ENCODE results near the gene EIF3A. TPM values are rescaled to one million over a fixed set of nuclear protein-coding genes. Genes with fewer than 3 reads are reported as not detected.
"Not testable (repeated sequence)": the region's sequence is repeated elsewhere in the genome, so short reads cannot be mapped to it uniquely, and the experiment has no call there.

EIF3A gene
- total and polyA plus RNA-seq, 2 donors = 41.2 to 67.8 TPM

DNA sequence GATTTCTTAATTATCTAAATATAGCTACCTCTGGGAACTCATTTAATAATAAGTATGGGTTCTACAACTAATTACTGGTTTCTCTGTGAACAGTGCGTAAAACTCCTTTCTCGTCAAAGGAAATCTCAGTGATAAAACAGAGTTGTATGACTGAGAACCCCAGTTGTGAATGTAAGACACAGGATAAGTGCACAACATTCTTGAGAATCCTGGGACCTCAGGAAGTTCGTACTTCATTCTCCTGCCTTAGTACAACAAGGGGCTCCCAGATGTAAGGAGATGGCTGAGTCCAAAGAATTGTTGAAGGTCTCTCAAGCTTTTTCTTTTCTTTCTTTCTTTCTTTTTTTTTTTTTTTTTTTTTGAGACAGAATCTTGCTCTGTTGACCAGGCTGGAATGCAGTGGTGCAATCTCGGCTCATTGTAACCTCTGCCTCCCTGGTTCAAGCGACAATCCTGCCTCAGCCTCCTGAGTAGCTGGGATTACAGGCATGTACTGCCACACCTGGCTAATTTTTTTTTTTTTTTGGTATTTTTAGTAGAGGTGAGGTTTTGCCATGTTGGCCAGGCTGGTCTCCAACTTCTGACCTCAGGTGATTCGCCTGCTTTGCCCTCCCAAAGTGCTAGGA, 35.8 kb upstream of the EIF3A start:
- no peaks in the 10 kb centered on the region for H3K9me3 ChIP-seq (ENCODE audit: control insufficient read depth in 2 of 2, insufficient read depth in 1 of 2, low read length in 1 of 2)
- peaks cover 0 to 2% of the 10 kb centered on the region in 2 donors for H3K4me1 ChIP-seq (ENCODE audit: control insufficient read depth in 2 of 2, insufficient read depth in 2 of 2, low read length in 2 of 2)
- WGBS = over 99% methylated on average over 6 of the region's 6 CpGs
- H3K4me3 ChIP-seq (ENCODE audit: low read length in 2 of 2) = no peak overlapping the region
- DNase-seq (ENCODE audit: low read depth in 6 of 9, low spot score in 9 of 9) = no peak
- no peaks in the 10 kb centered on the region for H3K27me3 ChIP-seq (ENCODE audit: control insufficient read depth in 2 of 2, insufficient read depth in 1 of 2, low read length in 1 of 2)
- no peak overlapping the region for H3K27ac ChIP-seq (ENCODE audit: low read depth in 1 of 2, low read length in 1 of 2)
- H3K36me3 ChIP-seq (ENCODE audit: control insufficient read depth in 2 of 2, insufficient read depth in 2 of 2, low read length in 1 of 2) = peaks cover 36 to 71% of the 10 kb centered on the region in 2 donors

GRCh38 chr10:119115926-119116325, 35.3 kb upstream of the EIF3A start:
- Histone ChIP-seq H3K4me1 (ENCODE audit: control insufficient read depth in 2 of 2, insufficient read depth in 2 of 2, low read length in 2 of 2) (peaks cover 0 to 2% of the 10 kb centered on the region in 2 donors), H3K36me3 (ENCODE audit: control insufficient read depth in 2 of 2, insufficient read depth in 2 of 2, low read length in 1 of 2) (peaks cover 35 to 65% of the 10 kb centered on the region in 2 donors), H3K9me3 (ENCODE audit: control insufficient read depth in 2 of 2, insufficient read depth in 1 of 2, low read length in 1 of 2) (no peaks in the 10 kb centered on the region), H3K4me3 (ENCODE audit: low read length in 2 of 2) (no peak overlapping the region), H3K27ac (ENCODE audit: low read depth in 1 of 2, low read length in 1 of 2) (peak overlapping the region in 1 of 2 donors; percentile 18), H3K27me3 (ENCODE audit: control insufficient read depth in 2 of 2, insufficient read depth in 1 of 2, low read length in 1 of 2) (no peaks in the 10 kb centered on the region)
- DNase-seq (ENCODE audit: low read depth in 6 of 9, low spot score in 9 of 9) = no peak
- WGBS = 95% methylated on average over 9 of the region's 9 CpGs

- no peak for DNase-seq (ENCODE audit: low read depth in 6 of 9, low spot score in 9 of 9)
- no peak overlapping the region for H3K4me3 ChIP-seq (ENCODE audit: low read length in 2 of 2)
- peaks cover 0 to 2% of the 10 kb centered on the region in 2 donors for H3K4me1 ChIP-seq (ENCODE audit: control insufficient read depth in 2 of 2, insufficient read depth in 2 of 2, low read length in 2 of 2)
- no peak overlapping the region for H3K27ac ChIP-seq (ENCODE audit: low read depth in 1 of 2, low read length in 1 of 2)
- H3K36me3 ChIP-seq (ENCODE audit: control insufficient read depth in 2 of 2, insufficient read depth in 2 of 2, low read length in 1 of 2) = peaks cover 28 to 70% of the 10 kb centered on the region in 2 donors
- H3K9me3 ChIP-seq (ENCODE audit: control insufficient read depth in 2 of 2, insufficient read depth in 1 of 2, low read length in 1 of 2) = no peaks in the 10 kb centered on the region
- no peaks in the 10 kb centered on the region for H3K27me3 ChIP-seq (ENCODE audit: control insufficient read depth in 2 of 2, insufficient read depth in 1 of 2, low read length in 1 of 2)
- WGBS = 70% methylated on average over 11 of the region's 11 CpGs
Measured at GRCh38 chr10:119113751-119114732, 33.4 kb upstream of the EIF3A start.

DNA sequence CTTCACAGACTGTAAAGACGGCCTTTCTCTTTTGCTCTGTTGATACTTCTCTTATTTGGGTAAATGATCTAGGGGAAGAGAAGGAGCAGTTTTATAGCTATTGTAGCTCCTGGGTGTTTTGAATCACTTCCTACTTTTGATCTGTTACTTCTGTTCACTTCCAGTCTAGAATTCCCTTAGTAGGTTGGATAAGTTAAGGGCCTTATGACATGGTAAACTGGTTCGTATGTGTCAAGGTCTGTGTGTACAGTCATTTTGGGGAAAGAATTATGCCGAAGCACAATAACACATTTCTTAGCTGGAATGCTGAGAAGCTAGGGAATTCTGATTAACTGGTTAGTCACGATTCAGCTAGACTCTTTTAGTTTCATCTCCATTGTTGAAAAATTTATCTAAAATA, 31.4 kb upstream of the EIF3A start:
- no peak for DNase-seq (ENCODE audit: low read depth in 6 of 9, low spot score in 9 of 9)
- Histone ChIP-seq H3K27ac (ENCODE audit: low read depth in 1 of 2, low read length in 1 of 2) (no peak overlapping the region), H3K4me3 (ENCODE audit: low read length in 2 of 2) (no peak overlapping the region), H3K9me3 (ENCODE audit: control insufficient read depth in 2 of 2, insufficient read depth in 1 of 2, low read length in 1 of 2) (no peaks in the 10 kb centered on the region), H3K4me1 (ENCODE audit: control insufficient read depth in 2 of 2, insufficient read depth in 2 of 2, low read length in 2 of 2) (peaks cover 0 to 2% of the 10 kb centered on the region in 2 donors), H3K36me3 (ENCODE audit: control insufficient read depth in 2 of 2, insufficient read depth in 2 of 2, low read length in 1 of 2) (peaks cover 29 to 65% of the 10 kb centered on the region in 2 donors), H3K27me3 (ENCODE audit: control insufficient read depth in 2 of 2, insufficient read depth in 1 of 2, low read length in 1 of 2) (no peaks in the 10 kb centered on the region)
- 94% methylated on average over 4 of the region's 4 CpGs for WGBS

DNA sequence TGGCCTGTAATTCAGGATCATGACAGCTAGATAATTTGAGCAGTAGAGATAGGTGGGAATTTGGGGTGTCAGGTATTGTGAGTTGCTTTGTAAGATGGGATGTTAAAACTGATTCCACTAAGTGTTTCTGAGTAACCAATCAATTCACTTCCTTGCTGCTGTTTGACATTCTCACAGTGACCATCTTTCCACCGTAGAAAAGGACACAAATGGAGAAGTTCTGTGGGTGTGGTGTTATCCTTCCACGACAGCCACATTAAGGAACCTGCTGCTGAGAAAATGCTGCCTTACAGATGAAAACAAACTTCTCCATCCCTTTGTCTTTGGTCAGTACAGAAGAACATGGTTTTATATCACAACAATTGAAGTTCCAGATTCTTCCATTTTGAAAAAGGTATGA, 27.2 kb upstream of the EIF3A start:
- not testable (repeated sequence) for H3K4me3 ChIP-seq (ENCODE audit: low read length in 2 of 2); H3K4me1 ChIP-seq (ENCODE audit: control insufficient read depth in 2 of 2, insufficient read depth in 2 of 2, low read length in 2 of 2); H3K9me3 ChIP-seq (ENCODE audit: control insufficient read depth in 2 of 2, insufficient read depth in 1 of 2, low read length in 1 of 2); DNase-seq (ENCODE audit: low read depth in 6 of 9, low spot score in 9 of 9); H3K27ac ChIP-seq (ENCODE audit: low read depth in 1 of 2, low read length in 1 of 2); H3K27me3 ChIP-seq (ENCODE audit: control insufficient read depth in 2 of 2, insufficient read depth in 1 of 2, low read length in 1 of 2)
- H3K36me3 ChIP-seq (ENCODE audit: control insufficient read depth in 2 of 2, insufficient read depth in 2 of 2, low read length in 1 of 2) = peaks cover 10 to 37% of the 10 kb centered on the region in 2 donors
- 83% methylated on average over 2 of the region's 2 CpGs for WGBS

DNA sequence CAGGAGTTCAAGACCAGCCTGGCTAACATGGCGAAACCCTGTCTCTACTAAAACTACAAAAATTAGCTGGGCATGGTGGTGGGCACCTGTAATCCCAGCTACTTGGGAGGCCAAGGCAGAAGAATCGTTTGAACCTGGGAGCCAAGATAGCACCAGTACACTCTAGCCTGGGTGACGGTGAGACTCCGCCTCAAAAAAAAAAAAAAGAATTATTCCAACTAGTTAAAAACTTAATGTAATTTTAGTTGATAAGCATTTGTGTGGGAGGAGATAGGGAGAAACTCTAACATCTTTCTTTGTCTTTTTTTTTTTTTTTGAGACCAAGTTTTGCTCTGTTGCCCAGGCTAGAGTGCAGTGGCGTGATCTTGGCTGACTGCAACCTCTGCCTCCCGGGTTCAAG, 26.5 kb upstream of the EIF3A start:
- WGBS = 97% methylated on average over 6 of the region's 6 CpGs
- H3K4me1 ChIP-seq (ENCODE audit: control insufficient read depth in 2 of 2, insufficient read depth in 2 of 2, low read length in 2 of 2) = peaks cover 7 to 11% of the 10 kb centered on the region in 2 donors

GRCh38 chr10:119105899-119106298, 25.3 kb upstream of the EIF3A start:
- not testable (repeated sequence) for H3K9me3 ChIP-seq (ENCODE audit: control insufficient read depth in 2 of 2, insufficient read depth in 1 of 2, low read length in 1 of 2); H3K27me3 ChIP-seq (ENCODE audit: control insufficient read depth in 2 of 2, insufficient read depth in 1 of 2, low read length in 1 of 2); H3K4me3 ChIP-seq (ENCODE audit: low read length in 2 of 2); DNase-seq (ENCODE audit: low read depth in 6 of 9, low spot score in 9 of 9); H3K27ac ChIP-seq (ENCODE audit: low read depth in 1 of 2, low read length in 1 of 2)
- 98% methylated on average over 7 of the region's 7 CpGs for WGBS
- peaks cover 5 to 25% of the 10 kb centered on the region in 2 donors for H3K36me3 ChIP-seq (ENCODE audit: control insufficient read depth in 2 of 2, insufficient read depth in 2 of 2, low read length in 1 of 2)
- peaks cover 7 to 11% of the 10 kb centered on the region in 2 donors for H3K4me1 ChIP-seq (ENCODE audit: control insufficient read depth in 2 of 2, insufficient read depth in 2 of 2, low read length in 2 of 2)

More for the DNA sequence above, 26.5 kb upstream of the EIF3A start:
- DNase-seq (ENCODE audit: low read depth in 6 of 9, low spot score in 9 of 9); H3K9me3 ChIP-seq (ENCODE audit: control insufficient read depth in 2 of 2, insufficient read depth in 1 of 2, low read length in 1 of 2); H3K27ac ChIP-seq (ENCODE audit: low read depth in 1 of 2, low read length in 1 of 2); H3K27me3 ChIP-seq (ENCODE audit: control insufficient read depth in 2 of 2, insufficient read depth in 1 of 2, low read length in 1 of 2); H3K4me3 ChIP-seq (ENCODE audit: low read length in 2 of 2): not testable (repeated sequence)
- peaks cover 5 to 30% of the 10 kb centered on the region in 2 donors for H3K36me3 ChIP-seq (ENCODE audit: control insufficient read depth in 2 of 2, insufficient read depth in 2 of 2, low read length in 1 of 2)

GRCh38 chr10:119105155-119105554, 24.5 kb upstream of the EIF3A start:
- Histone ChIP-seq H3K4me1 (ENCODE audit: control insufficient read depth in 2 of 2, insufficient read depth in 2 of 2, low read length in 2 of 2) (peaks cover 7 to 11% of the 10 kb centered on the region in 2 donors), H3K9me3 (ENCODE audit: control insufficient read depth in 2 of 2, insufficient read depth in 1 of 2, low read length in 1 of 2) (no peaks in the 10 kb centered on the region), H3K27me3 (ENCODE audit: control insufficient read depth in 2 of 2, insufficient read depth in 1 of 2, low read length in 1 of 2) (no peaks in the 10 kb centered on the region), H3K36me3 (ENCODE audit: control insufficient read depth in 2 of 2, insufficient read depth in 2 of 2, low read length in 1 of 2) (peaks cover 5 to 20% of the 10 kb centered on the region in 2 donors), H3K27ac (ENCODE audit: low read depth in 1 of 2, low read length in 1 of 2) (no peak overlapping the region), H3K4me3 (ENCODE audit: low read length in 2 of 2) (peak overlapping the region; percentile 61 to 87)
- 95% methylated on average over 12 of the region's 12 CpGs for WGBS
- no peak for DNase-seq (ENCODE audit: low read depth in 6 of 9, low spot score in 9 of 9)

DNA sequence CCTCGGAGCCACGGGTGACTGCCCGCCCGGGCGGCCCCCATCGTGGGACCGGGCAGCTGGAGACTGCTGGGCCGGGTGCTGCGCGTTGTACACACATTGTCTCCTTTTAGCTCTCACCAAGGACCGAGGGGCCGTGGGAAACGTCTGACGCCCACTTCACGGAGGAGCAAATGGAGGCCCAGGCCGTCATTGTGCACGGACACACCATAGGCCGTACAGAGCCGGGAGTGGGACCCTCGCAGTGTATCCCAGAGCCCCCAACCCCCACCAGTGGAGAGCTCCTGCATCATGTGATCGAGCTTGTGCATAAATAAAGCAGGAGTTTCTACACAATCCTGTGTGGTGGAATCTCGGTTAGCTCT, 24.0 kb upstream of the EIF3A start:
- Histone ChIP-seq H3K27ac (ENCODE audit: low read depth in 1 of 2, low read length in 1 of 2) (peak overlapping the region in 1 of 2 donors; percentile 31), H3K4me1 (ENCODE audit: control insufficient read depth in 2 of 2, insufficient read depth in 2 of 2, low read length in 2 of 2) (peaks cover 7 to 11% of the 10 kb centered on the region in 2 donors), H3K36me3 (ENCODE audit: control insufficient read depth in 2 of 2, insufficient read depth in 2 of 2, low read length in 1 of 2) (peaks cover 5 to 15% of the 10 kb centered on the region in 2 donors), H3K9me3 (ENCODE audit: control insufficient read depth in 2 of 2, insufficient read depth in 1 of 2, low read length in 1 of 2) (no peaks in the 10 kb centered on the region), H3K4me3 (ENCODE audit: low read length in 2 of 2) (peak overlapping the region; percentile 61 to 87), H3K27me3 (ENCODE audit: control insufficient read depth in 2 of 2, insufficient read depth in 1 of 2, low read length in 1 of 2) (no peaks in the 10 kb centered on the region)
- 3% methylated on average over 22 of the region's 22 CpGs for WGBS
- peak in 2 of 9 donors; percentile 8 to 28 for DNase-seq (ENCODE audit: low read depth in 6 of 9, low spot score in 9 of 9)

All from thymus (tissue), 11 donors.